Stimulated activated CD4-positive, alpha-beta T cell treated with anti-CD3 and anti-CD28 coated beads, Interleukin-2, amount 100 ng/mL, for 24 hours (primary cell): ENCODE measurements around the gene MYCL.

Experiments used
- DNase-seq, 2 donors: peaks; one replicate each; pipeline ENCODE4 v3.0.0-alpha.2; 2020

The MYCL gene

DNA sequence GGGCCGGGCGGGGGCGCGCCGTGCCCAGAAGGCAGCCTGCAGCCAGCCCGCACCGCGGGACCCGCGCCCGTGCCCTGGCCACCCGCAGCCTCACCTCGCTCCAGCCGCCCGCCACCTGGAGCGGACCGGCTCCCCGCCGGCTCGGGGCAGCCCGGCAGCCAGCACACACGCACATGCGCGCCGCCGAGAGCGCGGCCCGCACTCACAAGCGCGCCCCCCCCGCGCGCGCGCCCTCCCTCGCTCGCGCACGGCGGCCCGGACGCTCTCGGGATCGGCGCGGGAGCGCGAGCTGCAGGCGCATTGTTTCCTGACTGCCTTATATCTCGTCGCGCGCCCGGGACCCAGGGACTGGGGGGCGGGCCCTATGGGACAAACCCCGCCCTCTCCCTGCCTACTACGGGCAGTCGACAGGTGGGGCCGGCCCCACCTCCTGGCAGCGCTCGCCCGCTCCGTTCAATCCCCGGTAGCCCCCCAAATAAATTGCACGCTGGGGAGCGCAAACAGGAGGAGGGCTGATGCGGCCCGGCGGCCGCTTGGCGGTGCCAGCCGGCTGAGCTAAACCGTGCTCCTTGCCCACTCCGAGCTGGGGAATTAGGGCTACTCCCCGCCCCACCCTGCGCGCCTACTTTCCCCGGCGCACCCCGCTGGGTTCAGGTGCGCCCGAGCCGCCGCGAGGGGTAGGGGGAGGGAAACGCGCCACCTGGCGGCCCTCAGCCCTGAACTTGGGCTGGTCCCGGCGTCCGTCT is at the start of gene MYCL:
MYCL (minus strand) TSS at position 204 of the 746 bp plus-strand sequence. CDS start 483 bp downstream, outside the sequence.
- DNase-seq = peak; percentile 73 to 81

DNA sequence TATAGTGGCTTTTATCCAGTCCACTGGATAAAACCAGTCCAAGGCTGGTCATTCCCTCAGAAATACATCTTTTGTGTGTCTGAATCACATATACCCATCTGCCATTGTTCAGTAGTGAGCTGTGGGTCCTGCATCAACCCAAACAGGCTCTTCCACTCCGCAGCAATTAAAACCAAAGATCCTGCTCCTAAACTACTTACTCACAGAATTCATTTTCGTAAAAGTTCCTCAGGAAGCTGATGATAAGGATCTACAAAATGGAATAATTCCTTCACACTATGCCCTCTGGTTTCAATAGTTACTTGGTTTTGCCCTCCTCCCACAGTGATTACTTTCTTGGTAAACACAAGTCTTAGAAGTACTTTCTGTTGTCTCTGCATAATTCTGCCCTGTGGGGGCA is 48.2 kb upstream of the MYCL start:
- no peak for DNase-seq

GRCh38 chr1:39947260-39947659 is 45.5 kb upstream of the MYCL start:
- no peak for DNase-seq

DNA sequence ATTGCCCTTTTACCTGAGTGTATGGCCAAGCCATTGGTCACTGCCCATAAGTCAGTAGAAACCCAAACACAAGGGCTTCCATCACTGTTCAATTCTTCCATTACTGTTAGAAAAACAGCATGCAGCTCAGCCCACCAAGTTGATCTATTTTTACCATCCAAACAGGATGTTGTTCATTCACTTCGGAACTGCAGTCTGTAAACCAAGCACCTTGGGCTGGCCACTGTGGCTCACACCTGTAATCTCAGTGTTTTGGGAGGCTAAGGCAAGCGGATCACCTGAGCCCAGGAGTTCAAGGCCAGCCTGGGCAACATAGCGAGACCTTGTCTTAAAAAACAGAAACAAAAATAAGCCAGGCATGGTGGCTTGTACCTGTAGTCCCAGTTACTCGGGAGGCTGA is 44.5 kb upstream of the MYCL start:
- no peak for DNase-seq

GRCh38 chr1:39944410-39945112 is 42.8 kb upstream of the MYCL start:
- DNase-seq = no peak

GRCh38 chr1:39943471-39944290 is 42.0 kb upstream of the MYCL start:
- DNase-seq = no peak

- no peak for DNase-seq
Observed at GRCh38 chr1:39940980-39941871, 39.5 kb upstream of the MYCL start.

GRCh38 chr1:39940253-39940652 is 38.5 kb upstream of the MYCL start:
- no peak for DNase-seq

- no peak for DNase-seq
Observed at GRCh38 chr1:39938856-39939255, 37.1 kb upstream of the MYCL start.

DNA sequence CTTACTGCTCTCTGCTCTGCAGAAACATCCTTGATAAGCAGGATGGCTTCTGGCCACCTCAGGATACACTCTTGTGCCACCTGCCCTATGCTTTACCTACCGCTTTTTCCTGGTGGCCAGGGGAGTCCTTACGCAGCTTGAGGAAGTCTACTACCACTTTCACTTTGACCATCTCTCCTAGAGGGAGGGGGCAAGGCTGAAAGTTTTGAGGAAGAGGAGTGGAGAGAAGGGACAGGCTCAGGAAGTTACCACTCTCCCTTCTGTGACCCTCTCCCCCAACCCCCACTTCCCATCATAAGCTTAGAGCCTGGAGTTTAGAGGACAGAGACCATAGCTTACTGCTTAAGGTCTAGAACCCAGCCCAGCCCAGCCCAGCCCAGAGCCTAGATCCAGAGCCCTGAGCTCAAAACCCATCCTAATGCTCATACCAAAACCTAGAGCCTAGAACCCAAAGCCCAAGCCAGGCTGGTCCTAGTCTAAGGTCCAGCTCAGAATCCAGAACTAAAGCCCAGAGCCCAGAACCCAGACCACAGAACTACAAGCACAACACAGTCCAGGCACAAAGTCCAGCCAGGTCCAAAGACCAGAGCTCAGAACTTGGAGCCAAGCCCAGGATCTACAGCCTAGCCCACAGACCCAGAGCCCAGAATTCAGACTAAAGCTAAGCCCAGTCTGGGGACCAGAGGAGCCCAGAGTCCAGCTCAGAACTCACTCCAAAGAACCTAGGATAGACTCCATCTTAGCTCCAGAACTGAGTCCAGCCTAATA is 35.2 kb upstream of the MYCL start:
- DNase-seq = no peak

- DNase-seq = no peak
Observed at GRCh38 chr1:39933956-39934941, 32.5 kb upstream of the MYCL start.

DNA sequence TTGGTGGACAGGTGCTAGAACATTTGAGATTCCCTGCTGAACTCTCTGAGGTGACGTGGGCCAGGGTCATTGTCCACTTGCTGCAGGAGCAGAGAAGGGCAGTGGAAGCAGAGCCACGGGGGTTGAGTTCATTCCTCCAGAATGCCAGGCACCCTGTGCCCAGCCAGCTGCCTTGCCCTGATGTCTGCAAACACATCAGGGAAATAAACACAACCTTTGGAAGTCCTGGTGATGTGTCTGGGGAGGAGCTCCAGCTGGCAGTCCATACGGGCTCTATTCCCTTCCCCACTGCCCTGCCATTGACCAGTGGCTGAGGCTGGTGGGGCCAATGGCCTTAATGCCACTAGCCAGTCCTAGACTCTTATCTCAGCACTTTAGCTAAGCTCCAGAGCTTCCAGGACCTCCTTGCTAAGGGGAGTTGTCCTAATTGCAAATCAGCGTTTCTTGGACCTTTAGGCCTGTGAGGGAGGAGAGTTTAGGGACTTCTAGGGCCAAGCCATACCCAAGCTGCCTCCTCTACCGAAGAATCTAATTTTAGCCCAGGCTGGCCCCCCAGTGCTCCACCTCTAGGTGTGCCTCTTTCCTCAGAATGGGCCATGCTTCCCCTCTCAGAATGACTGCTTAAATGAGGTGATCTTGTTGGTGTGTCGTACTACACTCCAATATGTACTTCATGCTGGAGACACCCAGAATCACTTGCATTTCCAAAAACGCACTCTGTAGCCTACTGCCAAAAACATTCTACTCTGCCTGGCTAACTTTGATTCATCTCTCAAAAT is 27.3 kb upstream of the MYCL start:
- DNase-seq = no peak

DNA sequence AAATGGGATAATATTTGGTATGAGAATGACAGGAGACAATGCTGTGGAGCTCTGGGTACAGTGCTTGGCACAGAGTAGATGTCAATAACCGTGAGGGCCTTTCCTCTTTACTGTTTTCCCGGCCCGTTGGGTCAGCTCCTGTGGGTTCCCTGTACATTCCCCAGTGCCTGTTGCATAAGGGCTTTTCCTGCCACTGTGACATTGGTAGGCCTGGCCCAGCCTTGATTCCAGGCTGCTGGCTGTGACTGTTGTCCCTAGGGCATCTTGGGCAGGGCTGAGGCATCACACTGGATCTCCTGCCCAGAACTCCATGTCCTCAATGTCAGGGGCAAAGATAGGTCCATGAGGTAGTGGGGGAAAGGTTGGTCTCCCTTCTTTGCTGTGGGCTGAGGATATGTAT is 25.8 kb upstream of the MYCL start:
- no peak for DNase-seq

GRCh38 chr1:39926820-39927219 is 25.1 kb upstream of the MYCL start:
- DNase-seq = no peak

DNA sequence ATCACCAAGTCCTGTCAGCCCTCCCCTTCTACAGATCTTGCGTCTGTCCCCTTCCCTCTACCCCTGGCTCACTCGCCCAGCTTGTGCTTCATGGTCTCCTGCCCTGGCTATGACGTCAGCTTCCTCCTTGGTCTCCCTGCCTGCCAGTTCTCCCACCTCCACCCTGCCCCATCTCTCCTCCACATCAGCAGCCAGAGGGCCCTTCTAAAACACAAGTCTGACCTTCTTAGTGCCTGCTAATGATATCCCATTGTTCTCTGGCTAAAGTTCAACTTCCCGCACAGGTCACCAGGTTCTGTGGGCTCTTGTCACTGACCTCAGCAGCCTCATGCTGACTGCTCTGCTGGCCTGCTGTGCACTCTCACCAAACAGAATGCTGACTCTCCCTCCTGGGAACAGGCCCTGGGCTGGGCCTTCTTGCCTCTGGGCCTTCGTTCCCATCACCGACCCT is 24.7 kb upstream of the MYCL start:
- DNase-seq = no peak

DNA sequence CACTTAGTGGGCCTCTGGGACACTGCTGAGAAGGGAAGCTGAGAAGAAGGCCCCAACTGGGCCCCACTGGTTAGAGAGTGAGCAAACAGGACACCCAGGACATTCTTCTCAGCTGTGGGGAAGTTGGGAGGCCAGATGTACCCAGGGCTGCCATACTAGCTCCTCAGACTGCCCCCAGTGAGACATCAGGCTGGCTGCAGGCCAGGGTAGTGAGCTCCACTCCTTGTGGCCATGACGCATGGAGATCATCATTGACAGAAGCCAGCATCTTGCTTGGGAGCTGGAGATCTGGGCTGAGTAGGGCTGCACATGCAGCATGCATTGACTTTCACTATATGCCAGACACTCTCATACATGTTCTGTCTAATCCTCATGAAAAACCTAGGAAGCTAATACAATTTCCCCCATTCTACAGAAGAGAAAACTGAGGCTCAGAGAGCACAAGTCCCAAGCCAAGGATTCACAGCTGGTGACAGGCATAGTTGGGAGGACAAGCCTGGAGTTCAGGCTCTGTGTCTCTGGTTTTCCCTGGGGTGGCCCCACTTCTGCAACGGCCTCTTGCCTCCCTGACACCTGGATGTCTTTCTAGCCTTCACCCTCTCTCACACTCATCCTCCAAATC is 24.1 kb upstream of the MYCL start:
- no peak for DNase-seq

DNA sequence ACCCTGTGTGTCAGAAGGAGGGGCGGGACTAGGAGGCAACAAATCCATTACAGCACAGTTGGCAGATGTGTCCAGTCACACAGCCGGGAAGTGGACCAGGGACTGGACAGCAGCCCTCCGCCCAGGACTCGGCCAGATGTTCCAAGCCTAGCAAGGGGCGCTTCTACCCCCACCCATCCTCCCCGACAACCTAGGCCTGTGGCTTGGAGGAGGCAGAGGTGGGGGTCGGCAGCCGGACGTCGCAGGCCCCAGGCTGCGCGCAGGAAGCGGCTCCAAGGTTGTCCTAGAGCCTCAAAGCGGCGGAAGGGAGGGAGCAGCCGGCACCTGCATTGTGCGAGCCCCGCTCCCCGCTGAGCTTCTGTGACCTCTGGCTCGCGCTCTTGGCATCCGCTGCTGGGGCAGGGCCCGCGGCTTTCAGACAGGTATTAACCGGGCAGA is 20.6 kb upstream of the MYCL start:
- DNase-seq = no peak

DNA sequence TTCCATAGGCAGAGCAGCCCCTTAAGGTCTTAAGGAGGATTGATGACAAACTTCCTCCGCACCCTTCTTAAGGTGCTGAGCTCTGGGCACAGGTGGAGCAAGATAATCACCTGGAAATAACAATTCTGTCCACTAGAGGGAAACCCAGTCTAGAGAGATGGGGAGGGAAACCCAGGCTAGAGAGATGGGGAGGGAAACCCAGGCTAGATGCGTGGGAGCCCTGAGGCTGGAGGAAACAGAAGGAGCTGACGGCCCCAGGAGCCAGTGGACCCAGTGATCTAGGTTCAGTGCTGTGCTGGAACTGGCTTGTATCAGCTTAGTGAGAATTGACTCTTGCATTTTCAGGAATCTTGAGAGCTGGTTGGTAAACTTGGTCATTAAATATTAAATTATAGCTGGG is 17.8 kb upstream of the MYCL start:
- peak; percentile 46 to 47 for DNase-seq

DNA sequence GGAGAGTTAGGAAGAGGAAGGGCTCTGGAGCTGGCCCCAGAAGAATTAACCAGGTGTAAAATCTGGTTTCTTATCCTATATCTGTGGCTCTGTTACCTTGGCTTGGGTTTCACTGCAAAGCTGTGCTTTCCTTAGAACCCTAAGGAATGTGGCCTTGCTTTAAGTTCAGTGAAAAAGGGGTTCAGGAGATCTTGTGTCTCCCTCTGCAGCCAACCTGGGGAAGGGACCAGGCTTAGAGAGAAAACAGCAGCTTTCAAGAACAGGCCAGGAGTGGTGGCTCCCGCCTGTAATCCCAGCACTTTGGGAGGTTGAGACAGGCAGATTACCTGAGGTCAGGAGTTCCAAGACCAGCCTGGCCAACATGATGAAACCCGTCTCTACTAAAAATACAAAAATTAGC is 16.1 kb upstream of the MYCL start:
- no peak for DNase-seq
